ENCODE measurements around the gene ZWILCH.

- TF ChIP-seq POLR2AphosphoS5 (IDR thresholded peaks at IDR 0.05; ENCODE audit: low read depth, low read length) = no peak
- no peak for TF ChIP-seq POLR2A (IDR thresholded peaks at IDR 0.05; ENCODE audit: low read depth, low read length)
- no peak for TF ChIP-seq TAF1 (IDR thresholded peaks at IDR 0.05; ENCODE audit: low read depth, low read length)
- no peak for TF ChIP-seq POU2F2 (IDR thresholded peaks at IDR 0.05; ENCODE audit: low read depth, low read length)
- no peak for TF ChIP-seq SPI1 (IDR thresholded peaks at IDR 0.05; ENCODE audit: low read depth, low read length)
Measured at GRCh38 chr15:66555685-66556084, 50.6 kb downstream of the ZWILCH start.
